BJ (cell line): ENCODE results near the gene DCHS2. TPM values are rescaled to one million over a fixed set of nuclear protein-coding genes. Genes with fewer than 3 reads are reported as not detected.

Source experiments
- CTCF ChIA-PET: fragments of 350-600 bp; formaldehyde crosslinking; extraction: SDS; loops from one replicate; lab custom pipeline; 2021; ENCODE audit warnings: antibody characterized with exemption, inconsistent platforms; lab: Yijun Ruan, JAX
- POLR2A ChIA-PET: fragments of 300-600 bp; sonication (Branson Sonifier 250); formaldehyde crosslinking; extraction: SDS; loops from one replicate; lab custom pipeline; 2021; ENCODE audit warnings: antibody characterized with exemption; lab: Charles Lee
- DNase-seq: peaks from one replicate; pipeline ENCODE4 v3.0.0-alpha.2; 2011; ENCODE audit warnings: low read depth
- H3K27me3 ChIP-seq: 2 replicates; pipeline ENCODE4 v1.6.0; 2011; ENCODE audit warnings: low read length; ENCODE audit not compliant: control insufficient read depth, insufficient read depth
- H3K36me3 ChIP-seq: 2 replicates; pipeline ENCODE4 v1.5.1; 2011; ENCODE audit warnings: low read length; ENCODE audit not compliant: control insufficient read depth, insufficient read depth
- H3K4me3 ChIP-seq: 2 replicates; pipeline ENCODE4 v1.5.1; 2011; ENCODE audit warnings: low read depth, mild to moderate bottlenecking, control low read depth, low read length
- polyA plus RNA-seq: library from polyadenylated mRNA; depleted of rRNA; stranded (reverse); fragments of >200 nt; gene quantifications from 2 replicates; pipeline ENCODE4 v1.2.3, GENCODE V29; 2011
- TF ChIP-seq, protein P1 (sequence below): IDR thresholded peaks from 2 replicates; pipeline ENCODE4 v1.5.1; 2011; ENCODE audit warnings: low read depth, mild to moderate bottlenecking, control low read depth, inconsistent platforms, low read length, moderate library complexity; ENCODE audit not compliant: insufficient read depth

The DCHS2 gene
- polyA plus RNA-seq, 1 experiment, result not detected

DNA sequence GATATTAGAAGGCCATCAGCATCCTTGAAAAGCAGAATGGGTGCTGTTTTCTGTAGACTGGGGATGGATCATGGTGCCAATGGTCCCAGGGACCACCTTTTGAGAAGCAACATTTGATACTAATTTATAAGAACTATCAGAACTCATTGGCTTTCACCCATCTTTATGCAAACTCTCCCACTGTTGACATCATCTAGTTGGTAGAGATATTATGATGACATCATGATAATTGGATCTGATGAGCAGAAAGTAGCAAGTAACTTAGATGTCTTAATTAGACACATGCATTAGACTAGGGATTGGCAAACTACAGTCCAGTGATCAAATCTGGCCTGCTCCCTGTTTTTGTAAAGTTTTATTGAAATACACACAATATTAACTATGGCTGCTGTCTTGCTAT is 181.0 kb downstream of the DCHS2 start:
- DNase-seq, result no peak

DNA sequence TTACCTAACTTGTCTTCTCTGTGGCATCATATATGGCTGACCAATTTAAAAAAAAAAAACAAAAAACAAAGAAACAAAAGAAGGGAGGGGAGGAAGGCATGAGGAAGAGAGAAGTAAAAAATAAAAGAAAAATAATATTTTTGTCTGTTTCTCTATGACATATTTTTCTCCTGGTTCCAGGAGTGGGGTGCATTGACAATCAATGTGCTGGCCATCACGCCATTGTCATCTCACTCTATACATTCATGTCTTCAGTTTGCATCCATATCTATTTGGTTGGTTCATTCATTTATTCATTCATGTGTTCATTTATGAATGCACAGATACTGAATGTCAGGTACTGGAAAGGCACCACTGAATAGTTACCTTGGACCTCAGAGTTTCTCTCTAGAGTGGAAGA is 183.4 kb downstream of the DCHS2 start:
- Histone ChIP-seq H3K36me3 (no peaks in the 10 kb centered on the region), H3K4me3 (no peak overlapping the region), H3K27me3 (no peaks in the 10 kb centered on the region)
- POLR2A ChIA-PET, result no interaction called here
- TF ChIP-seq, protein P1, sequence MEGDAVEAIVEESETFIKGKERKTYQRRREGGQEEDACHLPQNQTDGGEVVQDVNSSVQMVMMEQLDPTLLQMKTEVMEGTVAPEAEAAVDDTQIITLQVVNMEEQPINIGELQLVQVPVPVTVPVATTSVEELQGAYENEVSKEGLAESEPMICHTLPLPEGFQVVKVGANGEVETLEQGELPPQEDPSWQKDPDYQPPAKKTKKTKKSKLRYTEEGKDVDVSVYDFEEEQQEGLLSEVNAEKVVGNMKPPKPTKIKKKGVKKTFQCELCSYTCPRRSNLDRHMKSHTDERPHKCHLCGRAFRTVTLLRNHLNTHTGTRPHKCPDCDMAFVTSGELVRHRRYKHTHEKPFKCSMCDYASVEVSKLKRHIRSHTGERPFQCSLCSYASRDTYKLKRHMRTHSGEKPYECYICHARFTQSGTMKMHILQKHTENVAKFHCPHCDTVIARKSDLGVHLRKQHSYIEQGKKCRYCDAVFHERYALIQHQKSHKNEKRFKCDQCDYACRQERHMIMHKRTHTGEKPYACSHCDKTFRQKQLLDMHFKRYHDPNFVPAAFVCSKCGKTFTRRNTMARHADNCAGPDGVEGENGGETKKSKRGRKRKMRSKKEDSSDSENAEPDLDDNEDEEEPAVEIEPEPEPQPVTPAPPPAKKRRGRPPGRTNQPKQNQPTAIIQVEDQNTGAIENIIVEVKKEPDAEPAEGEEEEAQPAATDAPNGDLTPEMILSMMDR, result no peak
- DNase-seq, result no peak
- CTCF ChIA-PET, result interaction anchor here (0.9 kb wide), 1 partner anchor 520 kb away, joined by 3 read pairs; no protein-coding TSS in a partner anchor

More for the DNA sequence above, 181.0 kb downstream of the DCHS2 start:
- Histone ChIP-seq H3K27me3 (no peaks in the 10 kb centered on the region), H3K36me3 (no peaks in the 10 kb centered on the region), H3K4me3 (no peak overlapping the region)
- ChIA-PET CTCF (interaction anchor here (0.7 kb wide), 1 partner anchor 16 kb away, joined by 3 read pairs; no protein-coding TSS in a partner anchor), POLR2A (no interaction called here)
- TF ChIP-seq, protein P1, result no peak

DNA sequence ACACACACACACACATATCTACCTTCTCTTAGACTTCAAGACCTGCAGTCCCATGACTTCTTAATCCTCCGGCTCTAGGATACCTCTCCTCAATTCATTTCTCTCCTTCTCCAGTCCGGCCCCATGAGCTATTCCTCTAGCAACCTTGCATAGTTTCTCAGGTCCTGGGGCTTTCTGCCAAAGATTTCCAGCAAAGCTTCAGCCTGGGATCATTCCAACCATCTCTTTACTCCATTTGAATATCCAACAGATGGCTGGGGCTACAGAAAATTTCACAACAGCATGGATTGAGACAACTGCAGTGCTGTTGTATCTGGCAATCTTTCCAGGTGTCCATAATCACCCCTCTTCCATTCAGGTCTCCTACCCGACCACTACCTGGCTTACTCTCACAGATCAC is 184.1 kb downstream of the DCHS2 start:
- TF ChIP-seq, protein P1, result no peak
- CTCF ChIA-PET, result interaction anchor here (0.9 kb wide), 1 partner anchor 519 kb away, joined by 3 read pairs; no protein-coding TSS in a partner anchor
- POLR2A ChIA-PET, result no interaction called here
- DNase-seq, result no peak
- H3K4me3 ChIP-seq, result no peak overlapping the region
- no peaks in the 10 kb centered on the region for H3K27me3 ChIP-seq
- no peaks in the 10 kb centered on the region for H3K36me3 ChIP-seq

DNA sequence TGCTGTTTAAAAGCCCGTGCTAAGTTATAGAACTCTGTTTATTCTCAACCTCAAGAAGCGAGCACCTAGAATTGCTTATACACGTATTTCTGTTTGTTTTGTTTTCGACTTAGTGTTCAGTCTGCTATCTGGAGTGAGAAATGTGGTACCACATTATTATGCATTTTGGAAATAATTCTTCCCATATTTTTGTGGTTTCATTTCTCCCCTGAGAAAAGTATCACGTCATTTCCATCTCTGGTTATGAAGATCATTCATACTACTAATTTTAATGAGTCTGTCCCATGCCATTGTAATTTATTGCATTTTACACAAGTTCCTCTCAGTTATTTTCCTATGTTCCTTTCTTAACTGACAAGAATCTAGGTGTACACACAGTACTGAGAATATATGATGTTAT is 186.0 kb downstream of the DCHS2 start:
- TF ChIP-seq, protein P1, result no peak
- Histone ChIP-seq H3K36me3 (no peaks in the 10 kb centered on the region), H3K27me3 (no peaks in the 10 kb centered on the region), H3K4me3 (no peak overlapping the region)
- DNase-seq, result no peak
- CTCF ChIA-PET, result no interaction called here
- POLR2A ChIA-PET, result no interaction called here

DNA sequence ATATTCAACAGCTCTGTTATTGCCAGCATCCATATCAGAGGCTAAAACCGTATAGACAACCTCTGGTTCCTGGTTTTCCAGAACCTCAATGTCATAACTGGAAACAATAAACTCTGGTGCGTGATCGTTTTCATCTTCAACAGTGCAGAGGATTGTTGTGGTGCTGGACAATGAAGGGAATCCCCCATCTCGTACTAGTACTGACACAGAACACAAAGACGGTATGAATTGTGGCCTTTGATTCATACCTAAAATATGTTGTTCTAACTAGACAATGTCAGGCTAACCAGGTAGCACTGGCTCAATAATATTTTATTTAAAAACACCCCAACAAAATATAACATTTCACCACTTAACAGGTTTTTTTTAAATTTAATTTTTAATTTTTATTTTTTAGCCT is 186.9 kb downstream of the DCHS2 start:
- H3K4me3 ChIP-seq, result no peak overlapping the region
- ChIA-PET POLR2A (no interaction called here), CTCF (no interaction called here)
- H3K36me3 ChIP-seq, result no peaks in the 10 kb centered on the region
- TF ChIP-seq, protein P1, result no peak
- H3K27me3 ChIP-seq, result no peaks in the 10 kb centered on the region
- no peak for DNase-seq
